Hepatocyte (in vitro differentiated cells): ENCODE measurements around the gene PLEKHB2.

Experiments
- CTCF ChIP-seq: fragments of 200-600 bp; sonication (generic); IDR thresholded peaks from 2 replicates; pipeline ENCODE4 v1.5.1; 2016; ENCODE audit warnings: antibody characterized with exemption, mild to moderate bottlenecking; ENCODE audit not compliant: poor library complexity
- EZH2 ChIP-seq: fragments of 200-600 bp; sonication (generic); IDR thresholded peaks from 2 replicates; pipeline ENCODE4 v1.6.1; 2016; ENCODE audit warnings: antibody characterized with exemption, mild to moderate bottlenecking, borderline replicate concordance
- EZH2phosphoT487 ChIP-seq: fragments of 200-600 bp; sonication (generic); IDR thresholded peaks from one replicate; pipeline ENCODE4 v1.6.1; 2018; ENCODE audit warnings: antibody characterized with exemption, mild to moderate bottlenecking, low read depth, moderate library complexity; ENCODE audit not compliant: unreplicated experiment, severe bottlenecking

- no peak for TF ChIP-seq CTCF
- no peak for TF ChIP-seq EZH2phosphoT487
- no peak for TF ChIP-seq EZH2
Measured at GRCh38 chr2:131146231-131146630, 41.1 kb downstream of the PLEKHB2 start.
